MCF 10A (cell line): ENCODE data around the gene VAV2. TPM values are rescaled to one million over a fixed set of nuclear protein-coding genes. Genes with fewer than 3 reads are reported as not detected.

Experiments
- BruUV-seq: library from RNA; stranded (reverse); fragments of 400-500 nt; replicated peaks from 2 replicates; lab custom pipeline; 2021; lab: Mats Ljungman, UMichigan
- CTCF ChIA-PET: fragments of 300-600 bp; sonication (Branson Sonifier 250); formaldehyde crosslinking; extraction: SDS; loops from one replicate; lab custom pipeline; 2021; ENCODE audit warnings: antibody characterized with exemption, inconsistent platforms; lab: Yijun Ruan, JAX
- POLR2A ChIA-PET: fragments of 300-600, 350-650 bp; sonication (Branson Sonifier 250); formaldehyde crosslinking; extraction: SDS; loops from one replicate; lab custom pipeline; 2020; ENCODE audit warnings: antibody characterized with exemption, inconsistent platforms; lab: Yijun Ruan, JAX
- DNase-seq: peaks from one replicate; pipeline ENCODE4 v3.0.0-alpha.2; 2018; ENCODE audit not compliant: unreplicated experiment
- H3K27ac Mint-ChIP-seq: one replicate; pipeline ENCODE4 v1.8.0; 2022; ENCODE audit warnings: mild to moderate bottlenecking, low read depth, mixed read lengths; ENCODE audit not compliant: unreplicated experiment
- H3K27me3 Mint-ChIP-seq: one replicate; pipeline ENCODE4 v1.8.0; 2022; ENCODE audit warnings: mixed read lengths; ENCODE audit not compliant: insufficient read depth, unreplicated experiment
- H3K36me3 Mint-ChIP-seq: one replicate; pipeline ENCODE4 v1.8.0; 2022; ENCODE audit warnings: mild to moderate bottlenecking, moderate library complexity, mixed read lengths; ENCODE audit not compliant: insufficient read depth, unreplicated experiment
- H3K4me1 Mint-ChIP-seq: one replicate; pipeline ENCODE4 v1.8.0; 2022; ENCODE audit warnings: mixed read lengths; ENCODE audit not compliant: insufficient read depth, unreplicated experiment
- H3K4me3 Mint-ChIP-seq: one replicate; pipeline ENCODE4 v1.8.0; 2022; ENCODE audit warnings: mild to moderate bottlenecking, moderate library complexity, mixed read lengths; ENCODE audit not compliant: unreplicated experiment
- H3K9me3 Mint-ChIP-seq: one replicate; pipeline ENCODE4 v1.8.0; 2022; ENCODE audit warnings: mixed read lengths; ENCODE audit not compliant: unreplicated experiment
- intact Hi-C: fragments of 100-400 bp; cut with micrococcal nuclease; formaldehyde crosslinking; loops from 2 replicates; pipeline ENCODE4 v1.14.1; 2022
- total RNA-seq: library from RNA; stranded (reverse); gene quantifications from 2 replicates; pipeline ENCODE4 v1.2.3, GENCODE V29; 2022
- TF ChIP-seq, protein P1 (sequence below): fragments of 200-600 bp; IDR thresholded peaks from one replicate; pipeline ENCODE4 v1.8.0; 2022; ENCODE audit warnings: antibody characterized with exemption, mild to moderate bottlenecking; ENCODE audit not compliant: unreplicated experiment

The VAV2 gene
- total RNA-seq, 1 experiment from 2014 or later: 31.0 TPM

- TF ChIP-seq, protein P1, sequence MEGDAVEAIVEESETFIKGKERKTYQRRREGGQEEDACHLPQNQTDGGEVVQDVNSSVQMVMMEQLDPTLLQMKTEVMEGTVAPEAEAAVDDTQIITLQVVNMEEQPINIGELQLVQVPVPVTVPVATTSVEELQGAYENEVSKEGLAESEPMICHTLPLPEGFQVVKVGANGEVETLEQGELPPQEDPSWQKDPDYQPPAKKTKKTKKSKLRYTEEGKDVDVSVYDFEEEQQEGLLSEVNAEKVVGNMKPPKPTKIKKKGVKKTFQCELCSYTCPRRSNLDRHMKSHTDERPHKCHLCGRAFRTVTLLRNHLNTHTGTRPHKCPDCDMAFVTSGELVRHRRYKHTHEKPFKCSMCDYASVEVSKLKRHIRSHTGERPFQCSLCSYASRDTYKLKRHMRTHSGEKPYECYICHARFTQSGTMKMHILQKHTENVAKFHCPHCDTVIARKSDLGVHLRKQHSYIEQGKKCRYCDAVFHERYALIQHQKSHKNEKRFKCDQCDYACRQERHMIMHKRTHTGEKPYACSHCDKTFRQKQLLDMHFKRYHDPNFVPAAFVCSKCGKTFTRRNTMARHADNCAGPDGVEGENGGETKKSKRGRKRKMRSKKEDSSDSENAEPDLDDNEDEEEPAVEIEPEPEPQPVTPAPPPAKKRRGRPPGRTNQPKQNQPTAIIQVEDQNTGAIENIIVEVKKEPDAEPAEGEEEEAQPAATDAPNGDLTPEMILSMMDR: no peak
- H3K27me3 Mint-ChIP-seq: no peaks in the 10 kb centered on the region
- no TSS peak for BruUV-seq
- no peak overlapping the region for H3K27ac Mint-ChIP-seq
- no peak overlapping the region for H3K4me3 Mint-ChIP-seq
- no peaks in the 10 kb centered on the region for H3K4me1 Mint-ChIP-seq
- H3K9me3 Mint-ChIP-seq: no peaks in the 10 kb centered on the region
- intact Hi-C loops: no loop called here
- ChIA-PET POLR2A (no interaction called here), CTCF (interaction anchor here (0.6 to 0.7 kb wide), 2 partner anchors 121 to 938 kb away, joined by 3 read pairs; no protein-coding TSS in a partner anchor)
- no peak for DNase-seq
- H3K36me3 Mint-ChIP-seq: peaks cover 11% of the 10 kb centered on the region
Observed at GRCh38 chr9:133917375-133917774, 74.7 kb downstream of the VAV2 start.

DNA sequence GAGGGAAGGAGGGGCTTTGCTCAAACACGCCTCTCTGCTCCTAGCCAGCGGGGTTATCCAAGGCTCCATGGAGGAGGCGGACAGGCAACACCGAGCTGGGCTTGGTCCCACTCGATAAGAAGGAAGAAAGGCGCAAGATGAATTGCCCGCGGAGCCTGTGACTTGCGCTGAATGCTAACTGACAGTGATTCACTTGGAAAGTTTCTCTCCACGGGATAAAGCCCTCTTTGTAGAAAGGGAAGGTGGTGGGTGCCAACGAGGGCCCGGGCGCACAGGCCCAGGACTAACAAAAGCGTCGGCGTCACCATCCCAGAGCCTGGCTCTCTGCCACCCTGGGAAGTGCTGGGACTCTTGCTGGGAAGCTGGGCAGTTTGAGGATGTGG, 76.0 kb downstream of the VAV2 start:
- Mint-ChIP-seq H3K4me3 (no peak overlapping the region), H3K9me3 (no peaks in the 10 kb centered on the region), H3K27ac (no peak overlapping the region), H3K36me3 (peaks cover 11% of the 10 kb centered on the region), H3K4me1 (peaks cover 1% of the 10 kb centered on the region), H3K27me3 (no peaks in the 10 kb centered on the region)
- DNase-seq: no peak
- BruUV-seq: no TSS peak
- TF ChIP-seq, protein P1: no peak
- ChIA-PET CTCF (no interaction called here), POLR2A (no interaction called here)
- intact Hi-C loops: no loop called here

DNA sequence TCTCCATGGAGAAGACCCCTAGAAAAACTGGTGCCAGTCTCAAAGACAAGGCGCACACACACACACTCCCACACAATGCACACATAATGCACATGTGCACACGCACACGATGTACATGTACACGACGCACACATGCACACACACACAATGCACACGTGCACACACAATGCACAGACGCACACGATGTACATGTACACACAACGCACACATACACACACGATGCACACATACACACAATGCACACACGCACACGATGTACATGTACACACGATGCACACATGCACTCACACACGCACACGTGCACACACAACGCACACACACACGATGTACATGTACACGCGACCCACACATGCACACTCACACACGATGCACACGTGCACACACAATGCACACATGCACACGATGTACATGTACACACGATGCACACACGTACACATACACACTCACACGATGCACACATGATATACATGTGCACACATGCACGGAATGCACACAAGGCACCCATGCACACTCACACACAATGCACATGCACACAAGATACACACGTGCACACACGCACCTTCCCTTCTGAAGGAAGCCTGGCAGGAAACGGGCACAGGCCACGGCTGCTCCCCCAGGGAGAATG, 76.5 kb downstream of the VAV2 start:
- TF ChIP-seq, protein P1: no peak
- Mint-ChIP-seq H3K27me3 (no peaks in the 10 kb centered on the region), H3K4me3 (no peak overlapping the region), H3K9me3 (no peaks in the 10 kb centered on the region), H3K36me3 (peaks cover 15% of the 10 kb centered on the region), H3K4me1 (peaks cover 5% of the 10 kb centered on the region), H3K27ac (no peak overlapping the region)
- ChIA-PET CTCF (no interaction called here), POLR2A (no interaction called here)
- no TSS peak for BruUV-seq
- DNase-seq: no peak
- intact Hi-C loops: no loop called here

GRCh38 chr9:133914442-133915342, 77.4 kb downstream of the VAV2 start:
- TF ChIP-seq, protein P1: no peak
- H3K27me3 Mint-ChIP-seq: no peaks in the 10 kb centered on the region
- no peak overlapping the region for H3K4me3 Mint-ChIP-seq
- ChIA-PET POLR2A (interaction anchor here (0.7 kb wide), 1 partner anchor 27 kb away, joined by 3 read pairs; no protein-coding TSS in a partner anchor), CTCF (no interaction called here)
- intact Hi-C loops: no loop called here
- no peaks in the 10 kb centered on the region for H3K9me3 Mint-ChIP-seq
- peaks cover 16% of the 10 kb centered on the region for H3K36me3 Mint-ChIP-seq
- DNase-seq: no peak
- H3K4me1 Mint-ChIP-seq: peaks cover 5% of the 10 kb centered on the region
- BruUV-seq: no TSS peak
- no peak overlapping the region for H3K27ac Mint-ChIP-seq
